Measurements from ENCODE around the gene SHMT1.

DNA sequence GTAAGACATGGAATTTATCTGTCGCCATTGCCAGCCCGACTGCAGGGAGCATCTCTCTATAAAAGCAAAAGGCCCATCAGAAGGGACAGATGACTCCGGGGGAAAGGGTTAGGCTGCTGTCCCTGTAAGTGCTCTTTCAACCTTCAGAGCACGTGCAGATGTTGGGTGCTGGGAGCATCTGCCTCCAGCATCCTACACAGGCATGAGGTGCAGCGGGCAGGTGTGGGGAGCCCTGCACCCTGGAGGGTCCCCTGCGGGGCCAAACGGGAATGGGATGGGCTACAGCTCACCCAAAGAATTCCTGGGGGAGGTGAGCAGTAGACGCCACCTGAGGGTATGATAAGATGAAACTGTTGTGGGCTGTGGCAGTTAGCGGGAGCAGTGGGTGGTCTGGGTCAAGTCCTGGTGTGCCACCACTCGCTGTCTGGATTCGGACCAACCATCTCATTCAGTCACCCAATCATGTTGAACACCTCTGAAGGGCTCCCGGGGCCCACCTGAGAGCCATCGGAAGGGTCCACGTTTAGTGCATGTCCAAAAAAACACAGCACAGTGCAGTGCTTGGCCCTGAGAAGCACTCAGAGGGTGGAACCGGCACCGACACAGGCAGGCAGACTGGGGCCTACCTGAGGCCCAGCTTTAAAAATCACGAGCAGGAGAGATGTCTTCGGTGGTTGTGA is 44.4 kb downstream of the SHMT1 start:
- no peak for TF ChIP-seq POLR2AphosphoS5 (IDR thresholded peaks at IDR 0.05)
- TF ChIP-seq, protein P1, sequence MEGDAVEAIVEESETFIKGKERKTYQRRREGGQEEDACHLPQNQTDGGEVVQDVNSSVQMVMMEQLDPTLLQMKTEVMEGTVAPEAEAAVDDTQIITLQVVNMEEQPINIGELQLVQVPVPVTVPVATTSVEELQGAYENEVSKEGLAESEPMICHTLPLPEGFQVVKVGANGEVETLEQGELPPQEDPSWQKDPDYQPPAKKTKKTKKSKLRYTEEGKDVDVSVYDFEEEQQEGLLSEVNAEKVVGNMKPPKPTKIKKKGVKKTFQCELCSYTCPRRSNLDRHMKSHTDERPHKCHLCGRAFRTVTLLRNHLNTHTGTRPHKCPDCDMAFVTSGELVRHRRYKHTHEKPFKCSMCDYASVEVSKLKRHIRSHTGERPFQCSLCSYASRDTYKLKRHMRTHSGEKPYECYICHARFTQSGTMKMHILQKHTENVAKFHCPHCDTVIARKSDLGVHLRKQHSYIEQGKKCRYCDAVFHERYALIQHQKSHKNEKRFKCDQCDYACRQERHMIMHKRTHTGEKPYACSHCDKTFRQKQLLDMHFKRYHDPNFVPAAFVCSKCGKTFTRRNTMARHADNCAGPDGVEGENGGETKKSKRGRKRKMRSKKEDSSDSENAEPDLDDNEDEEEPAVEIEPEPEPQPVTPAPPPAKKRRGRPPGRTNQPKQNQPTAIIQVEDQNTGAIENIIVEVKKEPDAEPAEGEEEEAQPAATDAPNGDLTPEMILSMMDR (IDR thresholded peaks at IDR 0.05 in 8 of 11, conservative IDR thresholded peaks at IDR 0.05 in 3 of 11), result no peak
- TF ChIP-seq POLR2A (IDR thresholded peaks at IDR 0.05), result no peak

All from spleen (tissue), 7 donors.